SK-N-SH (cell line): Measurements from ENCODE around the gene RAPSN. TPM values are rescaled to one million over a fixed set of nuclear protein-coding genes. Genes with fewer than 3 reads are reported as not detected.

Source experiments
- CTCF ChIA-PET: fragments of 300-600, 350-600 bp; formaldehyde crosslinking; extraction: SDS; loops from one replicate; lab custom pipeline; 2021; lab: Yijun Ruan, JAX
- POLR2A ChIA-PET: fragments of 350-600 bp; sonication (Branson Sonifier 250); formaldehyde crosslinking; extraction: SDS; loops from one replicate; lab custom pipeline; 2020; ENCODE audit warnings: antibody characterized with exemption, inconsistent platforms; lab: Yijun Ruan, JAX
- DNase-seq: peaks from one replicate; pipeline ENCODE4 v3.0.0; 2012
- H2AFZ ChIP-seq: fragments of 200-600 bp; sonication (generic); 2 replicates; pipeline ENCODE4 v1.8.1; 2016; ENCODE audit warnings: antibody characterized with exemption, mild to moderate bottlenecking, low read depth
- H3F3A ChIP-seq: fragments of 200-600 bp; sonication (generic); replicated peaks from 2 replicates; pipeline ENCODE3; 2016; ENCODE audit warnings: antibody characterized with exemption, mild to moderate bottlenecking; ENCODE audit not compliant: insufficient read depth
- H3K27ac ChIP-seq, 2 experiments: fragments of 200-500 bp in 1 of 2; fragments of 200-600 bp in 1 of 2; sonication (Bioruptor generic) in 1 of 2; sonication (generic), shearing (Covaris generic) in 1 of 2; 2 replicates each; pipeline versions ENCODE4 v1.5.1 to v1.6.1; 2014 to 2016; ENCODE audit warnings: low read depth in 2 of 2, inconsistent platforms in 1 of 2, low read length in 1 of 2, mild to moderate bottlenecking in 1 of 2, mixed read lengths in 1 of 2
- H3K27me3 ChIP-seq: fragments of 200-600 bp; sonication (generic), shearing (Covaris generic); 2 replicates; pipeline ENCODE4 v1.6.1; 2016; ENCODE audit warnings: mixed run types; ENCODE audit not compliant: insufficient read depth
- H3K36me3 ChIP-seq, 2 experiments: fragments of 200-500 bp in 1 of 2; fragments of 200-600 bp in 1 of 2; sonication (Bioruptor generic) in 1 of 2; sonication (generic) in 1 of 2; replicated peaks in 1 of 2; 2 replicates each; pipeline versions ENCODE3 to v1.5.1; 2014 to 2016; ENCODE audit warnings: low read length in 1 of 2, mild to moderate bottlenecking in 1 of 2; ENCODE audit not compliant: insufficient read depth in 2 of 2, control insufficient read depth in 1 of 2
- H3K4me1 ChIP-seq, 2 experiments: fragments of 200-500 bp in 1 of 2; fragments of 200-600 bp in 1 of 2; sonication (Bioruptor generic) in 1 of 2; sonication (generic), shearing (Covaris generic) in 1 of 2; 2 replicates each; pipeline versions ENCODE4 v1.5.1 to v1.6.1; 2014 to 2016; ENCODE audit warnings: low read depth in 1 of 2, low read length in 1 of 2, mixed run types in 1 of 2; ENCODE audit not compliant: insufficient read depth in 2 of 2, control insufficient read depth in 1 of 2
- H3K4me2 ChIP-seq: fragments of 200-600 bp; sonication (generic), shearing (Covaris generic); 2 replicates; pipeline ENCODE4 v1.6.1; 2017; ENCODE audit warnings: mixed run types
- H3K4me3 ChIP-seq, 2 experiments: fragments of 200-500 bp in 1 of 2; fragments of 200-600 bp in 1 of 2; sonication (Bioruptor generic) in 1 of 2; sonication (generic), shearing (Covaris generic) in 1 of 2; 2 replicates each; pipeline versions ENCODE4 v1.5.1 to v1.8.1; 2014 to 2016; ENCODE audit warnings: low read depth in 2 of 2, inconsistent platforms in 1 of 2, low read length in 1 of 2, mild to moderate bottlenecking in 1 of 2, mixed read lengths in 1 of 2, moderate library complexity in 1 of 2
- H3K79me2 ChIP-seq: fragments of 200-600 bp; sonication (generic); 2 replicates; pipeline ENCODE4 v1.8.1; 2017; ENCODE audit warnings: mild to moderate bottlenecking; ENCODE audit not compliant: insufficient read depth
- H3K9ac ChIP-seq: fragments of 200-600 bp; sonication (generic); 2 replicates; pipeline ENCODE4 v1.6.1; 2017; ENCODE audit warnings: mixed run types
- H3K9me2 ChIP-seq: fragments of 200-600 bp; sonication (generic); 2 replicates; pipeline ENCODE4 v1.6.1; 2017; ENCODE audit warnings: mixed run types
- H3K9me3 ChIP-seq: fragments of 200-600 bp; sonication (generic); 2 replicates; pipeline ENCODE4 v1.6.1; 2017; ENCODE audit warnings: mixed run types, mild to moderate bottlenecking, moderate library complexity
- H4K20me1 ChIP-seq: fragments of 200-600 bp; sonication (generic); 2 replicates; pipeline ENCODE4 v1.6.1; 2017; ENCODE audit warnings: mild to moderate bottlenecking, mixed run types; ENCODE audit not compliant: insufficient read depth
- FOSL2 ChIP-seq: IDR thresholded peaks from 2 replicates; pipeline ENCODE4 v1.4.0; 2012; ENCODE audit warnings: low read depth, mild to moderate bottlenecking, moderate library complexity, borderline replicate concordance
- FOXJ3 ChIP-seq: sonication (generic); formaldehyde crosslinking; IDR thresholded peaks from 2 replicates; pipeline ENCODE4 v1.5.1; 2020; ENCODE audit warnings: mild to moderate bottlenecking, missing genetic modification reagents
- GATA2 ChIP-seq: sonication (generic); formaldehyde crosslinking; IDR thresholded peaks from 2 replicates; pipeline ENCODE4 v1.5.0; 2020; ENCODE audit warnings: mild to moderate bottlenecking, missing genetic modification reagents
- NFIC ChIP-seq: IDR thresholded peaks from 2 replicates; pipeline ENCODE4 v1.4.0; 2012; ENCODE audit warnings: borderline replicate concordance
- RFX5 ChIP-seq: IDR thresholded peaks from 2 replicates; pipeline ENCODE4 v1.6.1; 2012; ENCODE audit warnings: mild to moderate bottlenecking, improper control_type of control experiment, low read length
- TCF12 ChIP-seq: IDR thresholded peaks from 2 replicates; pipeline ENCODE4 v1.4.0; 2012
- WGBS: methylation state at CpG from one replicate; pipeline ENCODE4 v1.1.6; 2017; ENCODE audit warnings: low lambda C conversion rate; 5-methylcytosine and 5-hydroxymethylcytosine counted together
- polyA plus RNA-seq, 3 experiments: library from polyadenylated mRNA; depleted of rRNA; stranded (reverse); fragments of >200 nt; gene quantifications; 2 replicates each; pipeline ENCODE4 v1.2.3, GENCODE V29; 2012
- TF ChIP-seq, protein P1 (sequence below): fragments of 200-600 bp; sonication (generic); IDR thresholded peaks from 2 replicates; pipeline ENCODE4 v1.6.1; 2017; ENCODE audit warnings: antibody characterized with exemption, mild to moderate bottlenecking, moderate library complexity
- TF ChIP-seq, protein P2 (sequence below): IDR thresholded peaks from 2 replicates; pipeline ENCODE4 v1.4.0; 2012; ENCODE audit warnings: low read depth
- TF ChIP-seq, protein P3 (sequence below): fragments of 150-350 bp; IDR thresholded peaks from 2 replicates; pipeline ENCODE4 v1.6.1; 2017; ENCODE audit warnings: antibody characterized with exemption, low read length, low read depth, borderline replicate concordance
- TF ChIP-seq, protein P4 (sequence below): IDR thresholded peaks from 2 replicates; pipeline ENCODE4; 2012

RAPSN gene
- polyA plus RNA-seq, 1 of the 3 experiments (the other 2 are of a cell fraction), result 0.07 TPM

DNA sequence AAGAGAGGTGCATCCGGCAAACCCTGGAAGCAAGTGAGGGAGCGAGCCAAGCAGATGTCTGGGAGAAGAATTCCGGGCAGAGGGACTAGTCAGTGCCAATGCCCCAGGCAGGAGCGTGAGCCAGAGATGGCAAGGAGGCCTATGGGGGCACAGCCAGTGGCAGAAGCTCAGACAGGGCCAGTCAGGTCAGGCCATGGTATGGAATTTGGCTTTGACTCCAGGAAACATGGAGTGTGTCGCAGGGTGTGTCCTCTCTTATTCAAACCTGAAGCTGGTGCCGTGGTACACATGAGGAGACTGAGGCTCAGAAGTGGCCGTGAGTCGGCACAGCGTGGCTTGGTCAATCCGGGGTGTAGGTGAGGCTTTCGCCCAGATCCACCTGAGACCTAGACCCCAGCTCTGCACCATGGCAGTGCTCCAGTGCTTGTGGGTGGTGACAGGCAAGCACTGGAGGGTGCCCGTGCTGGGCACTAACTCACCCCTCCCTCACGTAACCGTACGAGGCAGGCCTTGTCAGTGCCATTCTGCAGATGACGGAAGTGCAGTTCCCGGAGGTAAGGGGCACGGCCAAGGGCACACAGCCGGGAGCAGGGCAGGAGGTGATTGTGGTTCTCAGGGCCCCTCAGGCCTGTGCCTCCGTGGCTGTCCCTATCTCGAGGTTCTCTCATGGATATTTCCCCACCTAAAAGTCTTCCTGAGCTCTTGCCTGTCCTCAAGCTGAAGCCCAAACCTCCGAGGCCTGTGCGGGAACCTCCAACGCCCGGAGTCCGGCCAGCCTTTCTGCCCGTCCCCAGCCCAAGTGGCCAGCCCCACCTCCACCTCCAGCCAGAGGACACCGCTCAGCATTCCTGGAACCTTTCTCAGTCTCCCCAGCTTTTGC, 60.0 kb downstream of the RAPSN start:
- H2AFZ ChIP-seq, result no peak overlapping the region
- 82% methylated on average over 20 of the region's 28 CpGs for WGBS
- no peaks in the 10 kb centered on the region for H3K9me3 ChIP-seq
- H3K9me2 ChIP-seq, result no peaks in the 10 kb centered on the region
- POLR2A ChIA-PET, result no interaction called here
- no peaks in the 10 kb centered on the region for H3K27me3 ChIP-seq
- H3K36me3 ChIP-seq, result no peaks in the 10 kb centered on the region
- TF ChIP-seq FOSL2 (no peak), GATA2 (CRISPR knock-in tag) (no peak), FOXJ3 (CRISPR knock-in tag) (no peak), RFX5 (no peak), TCF12 (no peak), NFIC (no peak)
- TF ChIP-seq, protein P1, sequence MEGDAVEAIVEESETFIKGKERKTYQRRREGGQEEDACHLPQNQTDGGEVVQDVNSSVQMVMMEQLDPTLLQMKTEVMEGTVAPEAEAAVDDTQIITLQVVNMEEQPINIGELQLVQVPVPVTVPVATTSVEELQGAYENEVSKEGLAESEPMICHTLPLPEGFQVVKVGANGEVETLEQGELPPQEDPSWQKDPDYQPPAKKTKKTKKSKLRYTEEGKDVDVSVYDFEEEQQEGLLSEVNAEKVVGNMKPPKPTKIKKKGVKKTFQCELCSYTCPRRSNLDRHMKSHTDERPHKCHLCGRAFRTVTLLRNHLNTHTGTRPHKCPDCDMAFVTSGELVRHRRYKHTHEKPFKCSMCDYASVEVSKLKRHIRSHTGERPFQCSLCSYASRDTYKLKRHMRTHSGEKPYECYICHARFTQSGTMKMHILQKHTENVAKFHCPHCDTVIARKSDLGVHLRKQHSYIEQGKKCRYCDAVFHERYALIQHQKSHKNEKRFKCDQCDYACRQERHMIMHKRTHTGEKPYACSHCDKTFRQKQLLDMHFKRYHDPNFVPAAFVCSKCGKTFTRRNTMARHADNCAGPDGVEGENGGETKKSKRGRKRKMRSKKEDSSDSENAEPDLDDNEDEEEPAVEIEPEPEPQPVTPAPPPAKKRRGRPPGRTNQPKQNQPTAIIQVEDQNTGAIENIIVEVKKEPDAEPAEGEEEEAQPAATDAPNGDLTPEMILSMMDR, result no peak
- TF ChIP-seq, protein P2, sequence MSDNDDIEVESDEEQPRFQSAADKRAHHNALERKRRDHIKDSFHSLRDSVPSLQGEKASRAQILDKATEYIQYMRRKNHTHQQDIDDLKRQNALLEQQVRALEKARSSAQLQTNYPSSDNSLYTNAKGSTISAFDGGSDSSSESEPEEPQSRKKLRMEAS, result no peak
- TF ChIP-seq, protein P3, sequence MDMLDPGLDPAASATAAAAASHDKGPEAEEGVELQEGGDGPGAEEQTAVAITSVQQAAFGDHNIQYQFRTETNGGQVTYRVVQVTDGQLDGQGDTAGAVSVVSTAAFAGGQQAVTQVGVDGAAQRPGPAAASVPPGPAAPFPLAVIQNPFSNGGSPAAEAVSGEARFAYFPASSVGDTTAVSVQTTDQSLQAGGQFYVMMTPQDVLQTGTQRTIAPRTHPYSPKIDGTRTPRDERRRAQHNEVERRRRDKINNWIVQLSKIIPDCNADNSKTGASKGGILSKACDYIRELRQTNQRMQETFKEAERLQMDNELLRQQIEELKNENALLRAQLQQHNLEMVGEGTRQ, result no peak
- TF ChIP-seq, protein P4, sequence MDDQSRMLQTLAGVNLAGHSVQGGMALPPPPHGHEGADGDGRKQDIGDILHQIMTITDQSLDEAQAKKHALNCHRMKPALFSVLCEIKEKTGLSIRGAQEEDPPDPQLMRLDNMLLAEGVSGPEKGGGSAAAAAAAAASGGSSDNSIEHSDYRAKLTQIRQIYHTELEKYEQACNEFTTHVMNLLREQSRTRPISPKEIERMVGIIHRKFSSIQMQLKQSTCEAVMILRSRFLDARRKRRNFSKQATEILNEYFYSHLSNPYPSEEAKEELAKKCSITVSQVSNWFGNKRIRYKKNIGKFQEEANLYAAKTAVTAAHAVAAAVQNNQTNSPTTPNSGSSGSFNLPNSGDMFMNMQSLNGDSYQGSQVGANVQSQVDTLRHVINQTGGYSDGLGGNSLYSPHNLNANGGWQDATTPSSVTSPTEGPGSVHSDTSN, result no peak
- CTCF ChIA-PET, result interaction anchor here (0.7 to 7.9 kb wide), 4 partner anchors 15 to 23 kb away, joined by 3 to 78 read pairs (median 4); partner anchors contain the start of gene SLC39A13
- no peak for DNase-seq
- H3K27ac ChIP-seq, result no peak overlapping the region
- no peak overlapping the region for H3K4me2 ChIP-seq
- no peaks in the 10 kb centered on the region for H4K20me1 ChIP-seq
- no peaks in the 10 kb centered on the region for H3K79me2 ChIP-seq
- no peaks in the 10 kb centered on the region for H3F3A ChIP-seq
- H3K9ac ChIP-seq, result no peak overlapping the region
- H3K4me3 ChIP-seq, result no peak overlapping the region
- no peaks in the 10 kb centered on the region for H3K4me1 ChIP-seq
